ENCODE results near the gene GPR141.

- TF ChIP-seq, protein P1, sequence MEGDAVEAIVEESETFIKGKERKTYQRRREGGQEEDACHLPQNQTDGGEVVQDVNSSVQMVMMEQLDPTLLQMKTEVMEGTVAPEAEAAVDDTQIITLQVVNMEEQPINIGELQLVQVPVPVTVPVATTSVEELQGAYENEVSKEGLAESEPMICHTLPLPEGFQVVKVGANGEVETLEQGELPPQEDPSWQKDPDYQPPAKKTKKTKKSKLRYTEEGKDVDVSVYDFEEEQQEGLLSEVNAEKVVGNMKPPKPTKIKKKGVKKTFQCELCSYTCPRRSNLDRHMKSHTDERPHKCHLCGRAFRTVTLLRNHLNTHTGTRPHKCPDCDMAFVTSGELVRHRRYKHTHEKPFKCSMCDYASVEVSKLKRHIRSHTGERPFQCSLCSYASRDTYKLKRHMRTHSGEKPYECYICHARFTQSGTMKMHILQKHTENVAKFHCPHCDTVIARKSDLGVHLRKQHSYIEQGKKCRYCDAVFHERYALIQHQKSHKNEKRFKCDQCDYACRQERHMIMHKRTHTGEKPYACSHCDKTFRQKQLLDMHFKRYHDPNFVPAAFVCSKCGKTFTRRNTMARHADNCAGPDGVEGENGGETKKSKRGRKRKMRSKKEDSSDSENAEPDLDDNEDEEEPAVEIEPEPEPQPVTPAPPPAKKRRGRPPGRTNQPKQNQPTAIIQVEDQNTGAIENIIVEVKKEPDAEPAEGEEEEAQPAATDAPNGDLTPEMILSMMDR (IDR thresholded peaks at IDR 0.05; ENCODE audit: extremely low read depth in 1 of 2, insufficient read depth in 1 of 2, low read depth in 1 of 2, low read length in 2 of 2): no peak
- no peak for TF ChIP-seq POLR2AphosphoS5 (IDR thresholded peaks at IDR 0.05; ENCODE audit: insufficient read depth, low read depth, low read length)
Measured at GRCh38 chr7:37686556-37687345, 3.2 kb downstream of the GPR141 start.
